VCaP (cell line): Measurements from ENCODE around the gene RAB3GAP2.
"Not testable (repeated sequence)": the region's sequence is repeated elsewhere in the genome, so short reads cannot be mapped to it uniquely, and the experiment has no call there.

Experiments used
- H3K27ac ChIP-seq: fragments of 450-650 bp; 2 replicates; pipeline ENCODE4 v1.5.1; 2017
- TF ChIP-seq, protein P1 (sequence below): fragments of 450-650 bp; conservative IDR thresholded peaks from 2 replicates; pipeline ENCODE4 v1.5.1; 2017; ENCODE audit warnings: mild to moderate bottlenecking, moderate library complexity

Gene RAB3GAP2

DNA sequence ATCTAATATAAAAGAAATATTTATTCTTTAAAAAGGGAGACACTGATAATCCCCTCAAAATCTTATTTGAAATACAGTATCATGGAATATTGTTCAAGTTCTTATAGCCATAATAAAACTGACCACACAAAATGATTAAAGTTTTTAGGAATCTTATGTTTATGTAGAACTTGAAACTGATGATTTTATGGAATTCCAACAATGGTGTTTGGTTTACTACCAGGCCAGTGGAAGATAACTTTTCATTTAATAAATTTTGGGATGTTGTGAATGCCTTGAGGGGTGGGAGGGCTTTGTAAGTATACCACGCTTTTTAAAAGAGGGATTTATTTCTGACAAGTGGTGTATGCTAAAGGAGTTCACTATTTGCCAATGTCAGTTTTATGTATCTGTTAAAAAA, 87.7 kb downstream of the RAB3GAP2 start:
- H3K27ac ChIP-seq = no peak overlapping the region

DNA sequence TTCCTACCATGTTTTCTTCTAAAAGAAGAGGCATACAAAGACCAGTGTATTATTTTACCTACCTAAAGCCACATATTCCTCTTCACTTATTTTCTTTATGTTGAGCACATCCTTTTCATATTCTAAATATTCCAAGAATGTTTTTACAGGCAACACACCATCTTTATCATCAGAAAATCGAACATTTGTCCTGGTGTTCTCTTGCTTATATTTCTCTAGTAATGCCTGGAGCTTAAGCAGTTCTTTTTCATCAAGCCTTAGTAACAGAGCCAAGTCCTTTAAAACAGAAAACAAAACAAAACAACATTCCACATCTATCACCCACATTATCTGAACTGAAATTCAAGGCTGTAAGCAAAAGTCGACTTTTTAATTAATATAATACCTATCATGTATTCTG, 89.6 kb downstream of the RAB3GAP2 start:
- H3K27ac ChIP-seq = no peak overlapping the region
- TF ChIP-seq, protein P1, sequence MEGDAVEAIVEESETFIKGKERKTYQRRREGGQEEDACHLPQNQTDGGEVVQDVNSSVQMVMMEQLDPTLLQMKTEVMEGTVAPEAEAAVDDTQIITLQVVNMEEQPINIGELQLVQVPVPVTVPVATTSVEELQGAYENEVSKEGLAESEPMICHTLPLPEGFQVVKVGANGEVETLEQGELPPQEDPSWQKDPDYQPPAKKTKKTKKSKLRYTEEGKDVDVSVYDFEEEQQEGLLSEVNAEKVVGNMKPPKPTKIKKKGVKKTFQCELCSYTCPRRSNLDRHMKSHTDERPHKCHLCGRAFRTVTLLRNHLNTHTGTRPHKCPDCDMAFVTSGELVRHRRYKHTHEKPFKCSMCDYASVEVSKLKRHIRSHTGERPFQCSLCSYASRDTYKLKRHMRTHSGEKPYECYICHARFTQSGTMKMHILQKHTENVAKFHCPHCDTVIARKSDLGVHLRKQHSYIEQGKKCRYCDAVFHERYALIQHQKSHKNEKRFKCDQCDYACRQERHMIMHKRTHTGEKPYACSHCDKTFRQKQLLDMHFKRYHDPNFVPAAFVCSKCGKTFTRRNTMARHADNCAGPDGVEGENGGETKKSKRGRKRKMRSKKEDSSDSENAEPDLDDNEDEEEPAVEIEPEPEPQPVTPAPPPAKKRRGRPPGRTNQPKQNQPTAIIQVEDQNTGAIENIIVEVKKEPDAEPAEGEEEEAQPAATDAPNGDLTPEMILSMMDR = no peak

More for the DNA sequence above, 87.7 kb downstream of the RAB3GAP2 start:
- TF ChIP-seq, protein P1 = no peak

DNA sequence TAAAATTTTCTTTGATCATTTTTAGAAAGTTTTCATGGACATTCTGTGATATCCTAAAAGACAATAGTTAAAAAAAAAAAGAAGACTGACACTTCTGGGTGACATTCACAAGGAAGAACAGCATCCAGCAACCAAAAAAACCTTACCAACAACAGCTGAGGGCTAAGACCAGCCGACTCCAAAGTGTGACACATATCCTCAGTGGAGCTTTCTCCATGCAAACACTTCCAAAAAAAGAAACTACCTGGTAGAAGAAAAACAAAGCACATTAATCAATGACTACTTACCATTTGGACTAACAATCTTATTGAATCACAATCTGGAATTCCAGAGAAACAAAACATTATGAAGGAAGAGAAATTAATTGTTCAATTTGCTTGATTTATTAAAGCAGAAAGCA, 90.1 kb downstream of the RAB3GAP2 start:
- H3K27ac ChIP-seq = no peak overlapping the region
- TF ChIP-seq, protein P1 = no peak

DNA sequence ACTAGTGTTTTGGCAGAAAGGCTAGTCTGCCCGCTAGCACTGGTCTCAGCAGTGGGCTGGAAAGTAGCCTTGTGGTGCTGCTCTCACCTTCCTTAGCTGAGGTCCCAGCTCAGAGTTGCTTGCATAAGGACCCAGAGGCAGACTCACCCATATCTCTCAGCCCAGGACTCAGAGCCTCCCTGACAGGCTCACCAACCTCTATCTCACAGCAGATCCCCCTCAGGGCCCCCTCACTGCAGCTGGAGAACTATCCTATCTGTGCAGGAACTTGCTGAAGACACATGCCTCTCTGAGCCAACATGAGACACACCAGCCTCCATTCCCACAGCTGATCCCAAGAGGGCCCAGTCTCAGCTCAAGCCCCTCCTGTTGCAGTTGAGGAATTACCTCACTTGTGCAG, 95.7 kb downstream of the RAB3GAP2 start:
- TF ChIP-seq, protein P1 = no peak
- H3K27ac ChIP-seq = no peak overlapping the region

DNA sequence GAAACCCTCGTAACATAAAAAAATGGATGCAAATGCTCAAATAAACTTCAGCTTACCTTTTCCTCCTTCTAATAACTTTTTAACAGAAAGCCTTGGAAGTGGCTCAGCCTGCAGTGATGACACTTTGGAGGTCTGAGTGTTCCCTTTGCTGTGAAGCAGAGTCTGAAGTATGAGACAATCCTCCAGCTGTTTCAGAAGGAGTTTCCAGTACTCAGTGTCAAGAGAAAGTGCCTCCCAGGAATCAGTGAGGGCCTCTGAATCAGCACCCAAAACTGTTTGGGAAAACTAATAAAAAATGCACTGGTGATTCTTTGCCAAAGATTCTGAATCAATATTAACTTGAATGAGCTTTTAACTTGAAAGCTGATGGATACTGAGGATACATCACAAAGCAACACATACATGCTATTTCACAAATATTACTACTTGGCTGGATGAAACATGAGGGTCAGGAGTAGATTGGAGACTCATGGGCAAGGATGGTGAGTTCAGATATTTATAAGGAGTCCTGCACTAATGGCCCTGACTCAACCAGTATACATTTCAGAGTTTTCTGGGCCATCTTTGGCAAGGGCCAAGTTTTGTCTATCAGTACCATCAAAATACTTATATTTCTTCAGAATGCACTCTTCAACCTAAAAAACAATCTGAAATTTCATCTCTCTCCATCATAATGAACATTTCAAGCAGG, 101.3 kb downstream of the RAB3GAP2 start:
- no peak overlapping the region for H3K27ac ChIP-seq
- TF ChIP-seq, protein P1 = no peak

DNA sequence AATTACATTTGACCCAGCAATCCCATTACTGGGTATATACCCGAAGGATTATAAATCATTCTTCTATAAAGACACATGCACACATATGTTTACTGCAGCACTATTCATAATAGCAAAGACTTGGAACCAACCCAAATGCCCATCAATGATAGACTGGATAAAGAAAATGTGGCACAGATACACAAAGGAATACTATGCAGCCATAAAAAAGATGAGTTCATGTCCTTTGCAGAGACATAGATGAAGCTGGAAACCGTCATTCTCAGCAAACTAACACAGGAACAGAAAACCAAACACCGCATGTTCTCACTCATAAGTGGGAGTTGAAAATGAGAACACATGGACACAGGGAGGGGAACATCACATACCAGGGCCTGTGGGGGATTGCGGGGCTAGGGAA, 102.4 kb downstream of the RAB3GAP2 start:
- not testable (repeated sequence) for H3K27ac ChIP-seq

DNA sequence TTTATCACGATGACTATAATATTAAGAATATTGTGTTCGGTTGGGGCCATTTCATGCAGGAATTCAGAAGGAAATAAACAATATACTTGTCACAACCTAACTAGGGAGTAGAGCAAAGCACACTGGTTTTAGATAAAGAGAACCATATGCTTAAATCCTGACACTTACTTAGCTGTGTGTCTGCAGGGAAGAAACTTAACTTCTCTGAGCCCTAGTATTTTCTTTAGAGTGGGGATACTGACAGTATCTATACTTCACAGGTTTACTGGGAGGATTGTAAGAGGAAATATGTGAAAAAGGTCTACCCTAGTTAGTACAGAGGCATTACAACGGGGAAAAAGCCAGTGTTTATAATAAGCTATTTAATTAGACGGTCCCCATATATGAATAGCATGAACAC, 105.4 kb downstream of the RAB3GAP2 start:
- no peak overlapping the region for H3K27ac ChIP-seq
- TF ChIP-seq, protein P1 = no peak

DNA sequence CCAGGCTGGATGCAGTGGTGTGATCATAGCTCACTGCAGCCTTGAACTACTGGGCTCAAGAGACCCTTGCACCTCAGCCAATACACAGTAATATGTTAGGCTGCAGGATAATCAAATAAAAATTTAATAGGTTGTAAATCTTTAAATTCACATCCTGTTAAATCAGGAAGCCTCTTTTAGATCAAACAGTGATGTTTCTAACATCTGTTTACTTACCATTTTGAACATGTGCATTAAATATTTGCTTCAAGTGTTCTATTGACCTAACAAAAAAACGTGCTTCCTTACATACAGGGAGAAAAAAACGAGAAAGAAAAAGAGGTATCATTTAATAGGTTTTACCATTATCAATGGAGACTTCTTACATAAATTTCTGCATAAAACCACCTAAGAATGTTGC, 107.7 kb downstream of the RAB3GAP2 start:
- peak overlapping the region; percentile 51; the same call in 1 of the 2 replicates for H3K27ac ChIP-seq
- TF ChIP-seq, protein P1 = no peak
